Ishikawa (cell line): ENCODE measurements around the gene NAV1.

Source experiments
- EGR1 ChIP-seq: IDR thresholded peaks from 2 replicates; pipeline ENCODE4 v1.6.1; 2012
- NFIC ChIP-seq: IDR thresholded peaks from 2 replicates; pipeline ENCODE4 v1.6.1; 2012
- RAD21 ChIP-seq: IDR thresholded peaks from 2 replicates; pipeline ENCODE4 v1.6.1; 2012; ENCODE audit warnings: low read depth
- TCF12 ChIP-seq: IDR thresholded peaks from 2 replicates; pipeline ENCODE4 v1.6.1; 2012; ENCODE audit warnings: low read depth

- TF ChIP-seq EGR1: no peak
- TF ChIP-seq TCF12: no peak
- no peak for TF ChIP-seq RAD21
- no peak for TF ChIP-seq NFIC
Measured at GRCh38 chr1:201566933-201567801, 28.2 kb downstream of the NAV1 start.
